Lower leg skin (tissue), 3 donors: ENCODE measurements around the gene B4GALNT4.
"Not testable (repeated sequence)": the region's sequence is repeated elsewhere in the genome, so short reads cannot be mapped to it uniquely, and the experiment has no call there.

Experiments used
- POLR2A ChIP-seq, 2 donors: fragments of 450-650 bp; IDR thresholded peaks; one replicate each; pipeline ENCODE4 v1.6.1; 2016 to 2017; ENCODE audit warnings: antibody characterized with exemption in 2 of 2, mild to moderate bottlenecking in 1 of 2, moderate library complexity in 1 of 2
- TF ChIP-seq, protein P1 (sequence below), 3 donors: fragments of 450-650 bp; IDR thresholded peaks; one replicate each; pipeline ENCODE4 v1.5.1; 2016; ENCODE audit warnings: antibody characterized with exemption in 3 of 3, mild to moderate bottlenecking in 3 of 3, moderate library complexity in 2 of 3

DNA sequence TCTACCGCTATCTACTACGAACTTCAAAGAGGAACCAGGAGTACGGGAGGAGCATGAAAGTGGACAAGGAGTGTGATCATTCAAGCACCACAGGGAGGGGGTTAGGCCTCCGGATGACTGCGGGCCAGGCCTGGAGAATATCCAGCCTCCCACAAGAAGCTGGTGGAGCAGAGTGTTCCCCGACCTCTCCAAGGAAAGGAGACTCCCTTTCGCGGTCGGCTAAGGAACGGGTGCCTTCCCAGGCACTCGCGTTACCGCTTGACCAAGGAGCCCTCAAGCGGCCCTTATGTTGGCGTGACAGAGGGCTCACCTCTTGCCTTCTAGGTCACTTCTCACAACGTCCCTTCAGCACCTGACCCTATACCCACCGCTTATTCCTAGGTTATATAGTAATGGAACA is 20.1 kb downstream of the B4GALNT4 start:
- TF ChIP-seq, protein P1, sequence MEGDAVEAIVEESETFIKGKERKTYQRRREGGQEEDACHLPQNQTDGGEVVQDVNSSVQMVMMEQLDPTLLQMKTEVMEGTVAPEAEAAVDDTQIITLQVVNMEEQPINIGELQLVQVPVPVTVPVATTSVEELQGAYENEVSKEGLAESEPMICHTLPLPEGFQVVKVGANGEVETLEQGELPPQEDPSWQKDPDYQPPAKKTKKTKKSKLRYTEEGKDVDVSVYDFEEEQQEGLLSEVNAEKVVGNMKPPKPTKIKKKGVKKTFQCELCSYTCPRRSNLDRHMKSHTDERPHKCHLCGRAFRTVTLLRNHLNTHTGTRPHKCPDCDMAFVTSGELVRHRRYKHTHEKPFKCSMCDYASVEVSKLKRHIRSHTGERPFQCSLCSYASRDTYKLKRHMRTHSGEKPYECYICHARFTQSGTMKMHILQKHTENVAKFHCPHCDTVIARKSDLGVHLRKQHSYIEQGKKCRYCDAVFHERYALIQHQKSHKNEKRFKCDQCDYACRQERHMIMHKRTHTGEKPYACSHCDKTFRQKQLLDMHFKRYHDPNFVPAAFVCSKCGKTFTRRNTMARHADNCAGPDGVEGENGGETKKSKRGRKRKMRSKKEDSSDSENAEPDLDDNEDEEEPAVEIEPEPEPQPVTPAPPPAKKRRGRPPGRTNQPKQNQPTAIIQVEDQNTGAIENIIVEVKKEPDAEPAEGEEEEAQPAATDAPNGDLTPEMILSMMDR (IDR thresholded peaks at IDR 0.05), result not testable (repeated sequence)
- not testable (repeated sequence) for TF ChIP-seq POLR2A (IDR thresholded peaks at IDR 0.05)
